Measurements from ENCODE around the gene HYAL3.

DNA sequence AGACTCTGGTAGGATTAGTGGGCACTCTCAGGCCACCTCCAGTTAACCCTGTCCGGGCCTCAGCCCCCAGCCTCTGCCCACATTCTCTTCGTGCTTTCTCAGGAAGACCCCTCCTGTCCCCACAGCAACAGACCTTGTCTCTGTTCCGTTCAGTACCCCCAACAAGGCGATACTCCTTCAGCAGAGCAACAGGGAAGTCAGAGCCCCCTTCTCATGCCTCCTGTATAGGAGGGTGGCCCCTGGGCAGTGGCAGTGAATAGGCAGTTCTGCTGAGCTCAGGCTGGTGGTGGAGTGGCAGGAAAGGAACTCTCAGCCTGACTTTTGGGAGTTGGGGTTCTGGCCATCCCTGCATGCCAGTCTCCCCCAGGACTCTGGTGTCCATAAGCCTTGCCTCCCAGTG, 29.7 kb downstream of the HYAL3 start:
- TF ChIP-seq, protein P1, sequence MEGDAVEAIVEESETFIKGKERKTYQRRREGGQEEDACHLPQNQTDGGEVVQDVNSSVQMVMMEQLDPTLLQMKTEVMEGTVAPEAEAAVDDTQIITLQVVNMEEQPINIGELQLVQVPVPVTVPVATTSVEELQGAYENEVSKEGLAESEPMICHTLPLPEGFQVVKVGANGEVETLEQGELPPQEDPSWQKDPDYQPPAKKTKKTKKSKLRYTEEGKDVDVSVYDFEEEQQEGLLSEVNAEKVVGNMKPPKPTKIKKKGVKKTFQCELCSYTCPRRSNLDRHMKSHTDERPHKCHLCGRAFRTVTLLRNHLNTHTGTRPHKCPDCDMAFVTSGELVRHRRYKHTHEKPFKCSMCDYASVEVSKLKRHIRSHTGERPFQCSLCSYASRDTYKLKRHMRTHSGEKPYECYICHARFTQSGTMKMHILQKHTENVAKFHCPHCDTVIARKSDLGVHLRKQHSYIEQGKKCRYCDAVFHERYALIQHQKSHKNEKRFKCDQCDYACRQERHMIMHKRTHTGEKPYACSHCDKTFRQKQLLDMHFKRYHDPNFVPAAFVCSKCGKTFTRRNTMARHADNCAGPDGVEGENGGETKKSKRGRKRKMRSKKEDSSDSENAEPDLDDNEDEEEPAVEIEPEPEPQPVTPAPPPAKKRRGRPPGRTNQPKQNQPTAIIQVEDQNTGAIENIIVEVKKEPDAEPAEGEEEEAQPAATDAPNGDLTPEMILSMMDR (IDR thresholded peaks at IDR 0.05) = no peak
- no peak for TF ChIP-seq POLR2A (IDR thresholded peaks at IDR 0.05)
